OCI-LY3 (cell line): Measurements from ENCODE around the gene KRTAP10-2.
"Not testable (repeated sequence)": the region's sequence is repeated elsewhere in the genome, so short reads cannot be mapped to it uniquely, and the experiment has no call there.

ENCODE experiments used
- H2AFZ ChIP-seq: fragments of 200-600, 300-600 bp; shearing (Covaris generic); 2 replicates; pipeline ENCODE4 v1.6.0; 2014; ENCODE audit warnings: antibody characterized with exemption, low read depth, low read length
- H3K27ac ChIP-seq: fragments of 200-600, 300-600 bp; sonication (generic); 2 replicates; pipeline ENCODE4 v1.5.1; 2014; ENCODE audit warnings: mild to moderate bottlenecking, low read length, moderate library complexity, mixed read lengths
- H3K27me3 ChIP-seq: fragments of 200-600, 300-600 bp; sonication (generic); 2 replicates; pipeline ENCODE4 v1.6.1; 2014; ENCODE audit warnings: low read depth, low read length, mixed read lengths
- H3K36me3 ChIP-seq: fragments of 200-600, 300-600 bp; sonication (generic); replicated peaks from 2 replicates; pipeline ENCODE3; 2014; ENCODE audit warnings: low read depth, low read length, mixed read lengths
- H3K4me1 ChIP-seq: fragments of 300-600, 200-600 bp; sonication (generic); 2 replicates; pipeline ENCODE4 v1.6.1; 2014; ENCODE audit warnings: low read length, mixed read lengths
- H3K4me2 ChIP-seq: fragments of 200-600, 300-600 bp; sonication (generic); 2 replicates; pipeline ENCODE4 v1.6.1; 2014; ENCODE audit warnings: low read length, mixed read lengths
- H3K4me3 ChIP-seq: fragments of 300-600, 200-600 bp; sonication (generic); 2 replicates; pipeline ENCODE4 v1.5.1; 2014; ENCODE audit warnings: antibody characterized with exemption, mild to moderate bottlenecking, low read length, moderate library complexity
- H3K79me2 ChIP-seq: fragments of 300-600, 200-600 bp; shearing (Covaris generic); 2 replicates; pipeline ENCODE4 v1.6.1; 2014; ENCODE audit warnings: mild to moderate bottlenecking, low read length, mixed read lengths
- H3K9ac ChIP-seq: fragments of 300-600, 200-600 bp; shearing (Covaris generic); 2 replicates; pipeline ENCODE4 v1.6.0; 2014; ENCODE audit warnings: mild to moderate bottlenecking, low read length, moderate library complexity
- H3K9me3 ChIP-seq: fragments of 200-600, 300-600 bp; shearing (Covaris generic); 2 replicates; pipeline ENCODE4 v1.6.1; 2014; ENCODE audit warnings: low read length, mixed read lengths; ENCODE audit not compliant: insufficient read depth
- H4K20me1 ChIP-seq: fragments of 200-600, 300-600 bp; sonication (generic); 2 replicates; pipeline ENCODE4 v1.6.1; 2016; ENCODE audit warnings: low read length, mixed read lengths; ENCODE audit not compliant: insufficient read depth
- CTCF ChIP-seq: fragments of 200-600, 300-600 bp; sonication (generic); IDR thresholded peaks from 2 replicates; pipeline ENCODE4 v1.5.1; 2014; ENCODE audit warnings: antibody characterized with exemption, low read length, low read depth
- EZH2phosphoT487 ChIP-seq: fragments of 200-600 bp; shearing (Covaris generic); IDR thresholded peaks from 2 replicates; pipeline ENCODE4 v1.6.1; 2018; ENCODE audit warnings: antibody characterized with exemption, mixed run types, low read depth

Gene KRTAP10-2

GRCh38 chr21:44564886-44565598 is 13.7 kb upstream of the KRTAP10-2 start:
- peak overlapping the region; percentile 78 for H3K27ac ChIP-seq
- H3K27me3 ChIP-seq: no peaks in the 10 kb centered on the region
- H2AFZ ChIP-seq: peak overlapping the region; percentile 12; the same call in 1 of the 2 replicates
- H3K4me2 ChIP-seq: peak overlapping the region; percentile 70
- peak overlapping the region; percentile 37 for H3K9ac ChIP-seq
- TF ChIP-seq CTCF (no peak), EZH2phosphoT487 (no peak)
- H3K4me1 ChIP-seq: peaks cover 34% of the 10 kb centered on the region
- no peaks in the 10 kb centered on the region for H4K20me1 ChIP-seq
- H3K36me3 ChIP-seq: no peaks in the 10 kb centered on the region
- peak overlapping the region; percentile 39 for H3K4me3 ChIP-seq
- no peaks in the 10 kb centered on the region for H3K9me3 ChIP-seq
- no peaks in the 10 kb centered on the region for H3K79me2 ChIP-seq

GRCh38 chr21:44564099-44564498 is 12.8 kb upstream of the KRTAP10-2 start:
- Histone ChIP-seq H3K79me2 (no peaks in the 10 kb centered on the region), H3K9ac (no peak overlapping the region), H3K36me3 (no peaks in the 10 kb centered on the region), H3K9me3 (no peaks in the 10 kb centered on the region), H3K4me1 (peaks cover 37% of the 10 kb centered on the region), H2AFZ (no peak overlapping the region), H3K4me3 (no peak overlapping the region), H3K27ac (peak overlapping the region; percentile 78; the same call in 1 of the 2 replicates), H3K4me2 (no peak overlapping the region), H4K20me1 (no peaks in the 10 kb centered on the region), H3K27me3 (no peaks in the 10 kb centered on the region)
- no peak for TF ChIP-seq CTCF
- TF ChIP-seq EZH2phosphoT487: no peak

DNA sequence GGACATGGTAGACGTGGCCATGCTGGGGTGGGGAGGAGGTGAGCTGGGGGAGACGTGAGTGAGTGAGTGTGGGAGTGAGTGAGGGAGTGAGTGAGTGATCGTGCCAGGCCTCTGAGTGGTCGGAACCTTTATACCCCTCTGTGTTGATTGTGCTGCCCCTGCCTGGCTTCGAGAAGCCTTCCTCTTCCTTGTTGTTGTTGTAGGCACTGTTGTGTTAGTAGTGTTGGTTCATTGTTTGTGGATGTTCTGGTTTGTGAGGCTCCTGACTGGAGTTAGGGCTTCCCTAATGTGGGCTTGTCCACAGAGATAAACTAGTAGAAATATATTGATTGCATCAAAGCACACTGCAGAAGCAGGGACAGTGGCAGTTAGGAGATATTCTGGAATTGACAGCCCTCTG is 7.4 kb upstream of the KRTAP10-2 start, which contains the start of gene KRTAP10-3:
Gene KRTAP10-3, minus strand, starts transcription at position 101 of the 400 bp plus-strand sequence. Its CDS starts 80 bp downstream, at position 21.
- Histone ChIP-seq H2AFZ (no peak within 1 kb of the TSS), H3K9ac (no peak within 1 kb of the TSS), H3K4me3 (no peak within 1 kb of the TSS), H3K4me1 (peaks cover 24% of the 10 kb centered on the region), H3K36me3 (no peaks in the 10 kb centered on the region), H3K27ac (peak within 1 kb of the TSS; percentile 43; the same call in 1 of the 2 replicates), H3K27me3 (no peaks in the 10 kb centered on the region), H3K4me2 (peak within 1 kb of the TSS; percentile 51; the same call in 1 of the 2 replicates), H3K9me3 (no peaks in the 10 kb centered on the region), H3K79me2 (no peaks in the 10 kb centered on the region), H4K20me1 (no peaks in the 10 kb centered on the region)
- TF ChIP-seq EZH2phosphoT487 (no peak), CTCF (no peak)

DNA sequence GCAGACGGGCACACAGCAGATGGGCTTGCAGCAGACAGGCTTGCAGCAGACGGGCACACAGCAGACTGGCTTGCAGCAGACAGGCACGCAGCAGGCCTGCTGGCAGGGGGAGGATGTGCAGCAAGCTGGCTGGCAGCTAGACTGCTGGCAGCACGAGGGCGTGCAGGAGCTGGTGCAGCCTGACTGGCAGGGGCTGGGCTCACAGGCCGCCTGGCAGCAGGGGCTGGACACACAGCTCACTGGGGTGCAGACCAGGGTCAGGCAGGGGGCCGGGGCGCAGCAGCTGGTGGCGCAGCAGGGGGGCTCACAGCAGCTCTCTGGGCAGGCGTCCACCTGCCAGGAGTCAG is 7.0 kb upstream of the KRTAP10-2 start:
- not testable (repeated sequence) for H2AFZ ChIP-seq, H3K9me3 ChIP-seq, H4K20me1 ChIP-seq, H3K27me3 ChIP-seq, H3K79me2 ChIP-seq, H3K36me3 ChIP-seq, H3K27ac ChIP-seq, H3K4me3 ChIP-seq, H3K9ac ChIP-seq, H3K4me2 ChIP-seq
- peaks cover 24% of the 10 kb centered on the region for H3K4me1 ChIP-seq
